Measurements from ENCODE around the gene CSTF3. TPM values are rescaled to one million over a fixed set of nuclear protein-coding genes. Genes with fewer than 3 reads are reported as not detected.
"Not testable (repeated sequence)": the region's sequence is repeated elsewhere in the genome, so short reads cannot be mapped to it uniquely, and the experiment has no call there.

CSTF3 gene
- total and polyA plus RNA-seq, 2 experiments from 2014 or later: 15.7 to 29.6 TPM

- no peak overlapping the region for H3K4me3 ChIP-seq
- H3K79me2 ChIP-seq (ENCODE audit: insufficient read depth): peaks cover 1% of the 10 kb centered on the region; the same call in 1 of the 2 replicates
- no peaks in the 10 kb centered on the region for H3K9me2 ChIP-seq (ENCODE audit: insufficient read depth)
- no peak overlapping the region for H3K4me2 ChIP-seq (ENCODE audit: unreplicated experiment)
- no peak for TF ChIP-seq EZH2phosphoT487 (IDR thresholded peaks at IDR 0.05; ENCODE audit: insufficient read depth, low read depth)
- TF ChIP-seq EZH2 (IDR thresholded peaks at IDR 0.05; ENCODE audit: insufficient read depth, poor library complexity, severe bottlenecking): no peak
- no peaks in the 10 kb centered on the region for H3K27me3 ChIP-seq (replicated peaks; ENCODE audit: insufficient read depth)
- H3K9me3 ChIP-seq (ENCODE audit: low read depth): no peaks in the 10 kb centered on the region
- H4K20me1 ChIP-seq (ENCODE audit: insufficient read depth): no peaks in the 10 kb centered on the region
- no peak overlapping the region for H3K27ac ChIP-seq
- in situ Hi-C loops (cut with MboI): no loop called here
- H3K4me1 ChIP-seq (ENCODE audit: insufficient read depth): peaks cover 39% of the 10 kb centered on the region
- no peak overlapping the region for H2AFZ ChIP-seq
- 78% methylated on average over 5 of the region's 5 CpGs for WGBS, 2 experiments (ENCODE audit: low coverage in 1 of 2, low lambda C conversion rate in 2 of 2, missing lambda C conversion rate in 2 of 2)
- no peak overlapping the region for H3K9ac ChIP-seq
- H3F3A ChIP-seq (ENCODE audit: insufficient read depth): peaks cover 50% of the 10 kb centered on the region
- peaks cover 25% of the 10 kb centered on the region for H3K36me3 ChIP-seq (ENCODE audit: low read depth)
- no peak for DNase-seq
Observed at GRCh38 chr11:33059331-33060007, 101.8 kb downstream of the CSTF3 start.

- 100% methylated on average over 1 of the region's 1 CpG for WGBS, 2 experiments (ENCODE audit: low coverage in 1 of 2, low lambda C conversion rate in 2 of 2, missing lambda C conversion rate in 2 of 2)
Observed at GRCh38 chr11:33057284-33057683, 104.0 kb downstream of the CSTF3 start.

GRCh38 chr11:33055375-33055774, 105.9 kb downstream of the CSTF3 start:
- H2AFZ ChIP-seq: no peak overlapping the region
- H3K9me3 ChIP-seq (ENCODE audit: low read depth): no peaks in the 10 kb centered on the region
- no peak overlapping the region for H3K4me3 ChIP-seq
- peaks cover 29% of the 10 kb centered on the region for H3K36me3 ChIP-seq (ENCODE audit: low read depth)
- no peaks in the 10 kb centered on the region for H3K27me3 ChIP-seq (replicated peaks; ENCODE audit: insufficient read depth)
- no peaks in the 10 kb centered on the region for H3K9me2 ChIP-seq (ENCODE audit: insufficient read depth)
- H4K20me1 ChIP-seq (ENCODE audit: insufficient read depth): no peaks in the 10 kb centered on the region
- DNase-seq: no peak
- no peak overlapping the region for H3K9ac ChIP-seq
- no peak overlapping the region for H3K4me2 ChIP-seq (ENCODE audit: unreplicated experiment)
- H3F3A ChIP-seq (ENCODE audit: insufficient read depth): peaks cover 18% of the 10 kb centered on the region
- no peak overlapping the region for H3K27ac ChIP-seq
- H3K79me2 ChIP-seq (ENCODE audit: insufficient read depth): peaks cover 25% of the 10 kb centered on the region; the same call in 1 of the 2 replicates
- in situ Hi-C loops (cut with MboI): no loop called here
- H3K4me1 ChIP-seq (ENCODE audit: insufficient read depth): peaks cover 6% of the 10 kb centered on the region; the same call in 1 of the 2 replicates
- TF ChIP-seq EZH2 (IDR thresholded peaks at IDR 0.05; ENCODE audit: insufficient read depth, poor library complexity, severe bottlenecking) (no peak), EZH2phosphoT487 (IDR thresholded peaks at IDR 0.05; ENCODE audit: insufficient read depth, low read depth) (no peak)

More at GRCh38 chr11:33057284-33057683, 104.0 kb downstream of the CSTF3 start:
- Histone ChIP-seq H3K4me2 (ENCODE audit: unreplicated experiment) (no peak overlapping the region), H3K4me1 (ENCODE audit: insufficient read depth) (peaks cover 22% of the 10 kb centered on the region), H3K79me2 (ENCODE audit: insufficient read depth) (peaks cover 8% of the 10 kb centered on the region; the same call in 1 of the 2 replicates), H3K27me3 (replicated peaks; ENCODE audit: insufficient read depth) (no peaks in the 10 kb centered on the region), H3K9ac (no peak overlapping the region), H3F3A (ENCODE audit: insufficient read depth) (peaks cover 34% of the 10 kb centered on the region), H3K9me2 (ENCODE audit: insufficient read depth) (no peaks in the 10 kb centered on the region), H2AFZ (no peak overlapping the region), H3K9me3 (ENCODE audit: low read depth) (no peaks in the 10 kb centered on the region), H3K36me3 (ENCODE audit: low read depth) (peaks cover 29% of the 10 kb centered on the region), H3K4me3 (no peak overlapping the region), H4K20me1 (ENCODE audit: insufficient read depth) (no peaks in the 10 kb centered on the region), H3K27ac (no peak overlapping the region)
- in situ Hi-C loops (cut with MboI): no loop called here
- no peak for TF ChIP-seq EZH2phosphoT487 (IDR thresholded peaks at IDR 0.05; ENCODE audit: insufficient read depth, low read depth)
- TF ChIP-seq EZH2 (IDR thresholded peaks at IDR 0.05; ENCODE audit: insufficient read depth, poor library complexity, severe bottlenecking): no peak
- DNase-seq: no peak

GRCh38 chr11:33052231-33052630, 109.0 kb downstream of the CSTF3 start:
- no peak overlapping the region for H2AFZ ChIP-seq
- no peak for DNase-seq
- H3K4me1 ChIP-seq (ENCODE audit: insufficient read depth): 0 out of 2 replicates have a peak, but pooled peaks cover 2% of the 10 kb centered on the region
- WGBS, 2 experiments (ENCODE audit: low coverage in 1 of 2, low lambda C conversion rate in 2 of 2, missing lambda C conversion rate in 2 of 2): 69 to 80% methylated on average over 2 of the region's 2 CpGs
- H3K9me3 ChIP-seq (ENCODE audit: low read depth): no peaks in the 10 kb centered on the region
- in situ Hi-C loops (cut with MboI): no loop called here
- no peak overlapping the region for H3K4me3 ChIP-seq
- no peak overlapping the region for H3K4me2 ChIP-seq (ENCODE audit: unreplicated experiment)
- H3K9me2 ChIP-seq (ENCODE audit: insufficient read depth): no peaks in the 10 kb centered on the region
- H3K27ac ChIP-seq: no peak overlapping the region
- no peaks in the 10 kb centered on the region for H3F3A ChIP-seq (ENCODE audit: insufficient read depth)
- no peak for TF ChIP-seq EZH2 (IDR thresholded peaks at IDR 0.05; ENCODE audit: insufficient read depth, poor library complexity, severe bottlenecking)
- no peak for TF ChIP-seq EZH2phosphoT487 (IDR thresholded peaks at IDR 0.05; ENCODE audit: insufficient read depth, low read depth)
- H3K36me3 ChIP-seq (ENCODE audit: low read depth): peaks cover 23% of the 10 kb centered on the region
- H3K27me3 ChIP-seq (replicated peaks; ENCODE audit: insufficient read depth): no peaks in the 10 kb centered on the region
- no peak overlapping the region for H3K9ac ChIP-seq
- peaks cover 41% of the 10 kb centered on the region; the same call in 1 of the 2 replicates for H3K79me2 ChIP-seq (ENCODE audit: insufficient read depth)
- H4K20me1 ChIP-seq (ENCODE audit: insufficient read depth): no peaks in the 10 kb centered on the region

- H2AFZ ChIP-seq; H3K27me3 ChIP-seq (replicated peaks; ENCODE audit: insufficient read depth); H3K9me3 ChIP-seq (ENCODE audit: low read depth); DNase-seq; H3K4me2 ChIP-seq (ENCODE audit: unreplicated experiment); H3K27ac ChIP-seq; H3K4me1 ChIP-seq (ENCODE audit: insufficient read depth); H3K4me3 ChIP-seq; H4K20me1 ChIP-seq (ENCODE audit: insufficient read depth); H3F3A ChIP-seq (ENCODE audit: insufficient read depth); in situ Hi-C loops (cut with MboI); H3K9ac ChIP-seq; H3K9me2 ChIP-seq (ENCODE audit: insufficient read depth): not testable (repeated sequence)
- Histone ChIP-seq H3K36me3 (ENCODE audit: low read depth) (peaks cover 36% of the 10 kb centered on the region), H3K79me2 (ENCODE audit: insufficient read depth) (peaks cover 52% of the 10 kb centered on the region)
- WGBS, 2 experiments (ENCODE audit: low coverage in 1 of 2, low lambda C conversion rate in 2 of 2, missing lambda C conversion rate in 2 of 2): 97% methylated on average over 3 of the region's 3 CpGs
Observed at GRCh38 chr11:33049565-33050408, 111.5 kb downstream of the CSTF3 start.

- in situ Hi-C loops (cut with MboI); DNase-seq: not testable (repeated sequence)
Observed at GRCh38 chr11:33048701-33049100, 112.6 kb downstream of the CSTF3 start.

More at GRCh38 chr11:33048701-33049100, 112.6 kb downstream of the CSTF3 start:
- not testable (repeated sequence) for H3K9ac ChIP-seq; H2AFZ ChIP-seq; H3K9me3 ChIP-seq (ENCODE audit: low read depth); H3K27ac ChIP-seq; H3F3A ChIP-seq (ENCODE audit: insufficient read depth); H3K9me2 ChIP-seq (ENCODE audit: insufficient read depth); H3K4me3 ChIP-seq; H4K20me1 ChIP-seq (ENCODE audit: insufficient read depth); H3K27me3 ChIP-seq (replicated peaks; ENCODE audit: insufficient read depth); H3K4me1 ChIP-seq (ENCODE audit: insufficient read depth); H3K4me2 ChIP-seq (ENCODE audit: unreplicated experiment)
- 78 to 87% methylated on average over 6 of the region's 6 CpGs for WGBS, 2 experiments (ENCODE audit: low coverage in 1 of 2, low lambda C conversion rate in 2 of 2, missing lambda C conversion rate in 2 of 2)
- Histone ChIP-seq H3K79me2 (ENCODE audit: insufficient read depth) (peaks cover 51% of the 10 kb centered on the region), H3K36me3 (ENCODE audit: low read depth) (peaks cover 38% of the 10 kb centered on the region)

Measured in GM23248 (cell line).